CD14-positive monocyte (primary cell): ENCODE results near the gene DPCD. TPM values are rescaled to one million over a fixed set of nuclear protein-coding genes. Genes with fewer than 3 reads are reported as not detected.

Experiments
- DNase-seq, 3 donors: peaks; one replicate each; pipeline ENCODE4 v3.0.0-alpha.2; 2011 to 2022
- H2AFZ ChIP-seq: 2 replicates; pipeline ENCODE4 v1.6.0; 2012; ENCODE audit warnings: mild to moderate bottlenecking, low read depth, low read length, inconsistent platforms; ENCODE audit not compliant: insufficient read depth, poor library complexity, severe bottlenecking
- H3K27ac ChIP-seq, 2 donors: 1 replicate in 1 of 2; 2 replicates in 1 of 2; pipeline ENCODE4 v1.5.1; 2012 to 2013; ENCODE audit warnings: low read length in 2 of 2, control low read depth in 1 of 2, inconsistent platforms in 1 of 2, low read depth in 1 of 2, mild to moderate bottlenecking in 1 of 2
- H3K27me3 ChIP-seq, 2 donors: one replicate each; pipeline versions ENCODE4 v1.6.0 to v1.6.1; 2011 to 2013; ENCODE audit warnings: low read length in 2 of 2; ENCODE audit not compliant: control insufficient read depth in 2 of 2, insufficient read depth in 2 of 2
- H3K36me3 ChIP-seq, 2 donors: replicated peaks in 1 of 2; 1 replicate in 1 of 2; 2 replicates in 1 of 2; pipeline versions ENCODE4 v1.5.1 to v1.6.1; 2012 to 2013; ENCODE audit warnings: low read length in 2 of 2, control low read depth in 1 of 2, inconsistent platforms in 1 of 2, mild to moderate bottlenecking in 1 of 2; ENCODE audit not compliant: insufficient read depth in 2 of 2, control insufficient read depth in 1 of 2
- H3K4me1 ChIP-seq, 2 donors: 1 replicate in 1 of 2; 2 replicates in 1 of 2; pipeline versions ENCODE4 v1.5.1 to v1.6.1; 2012 to 2013; ENCODE audit warnings: low read length in 2 of 2, control low read depth in 1 of 2, inconsistent platforms in 1 of 2, mild to moderate bottlenecking in 1 of 2, moderate library complexity in 1 of 2; ENCODE audit not compliant: insufficient read depth in 2 of 2, control insufficient read depth in 1 of 2
- H3K4me2 ChIP-seq: replicated peaks from 2 replicates; pipeline ENCODE3; 2012; ENCODE audit warnings: low read length, moderate library complexity, mild to moderate bottlenecking; ENCODE audit not compliant: poor library complexity, severe bottlenecking; ENCODE audit errors: extremely low read depth
- H3K4me3 ChIP-seq, 3 experiments: fragments of 200-600 bp in 1 of 3; sonication (generic) in 1 of 3; replicated peaks in 1 of 3; 1 replicate in 2 of 3; 2 replicates in 1 of 3; pipeline ENCODE4 v1.5.1; 2011 to 2013; ENCODE audit warnings: low read length in 3 of 3, mild to moderate bottlenecking in 3 of 3, control low read depth in 2 of 3, low read depth in 2 of 3, inconsistent platforms in 1 of 3, moderate library complexity in 1 of 3
- H3K79me2 ChIP-seq: 2 replicates; pipeline ENCODE4 v1.6.0; 2012; ENCODE audit warnings: mild to moderate bottlenecking, control low read depth, inconsistent platforms, low read length, moderate library complexity; ENCODE audit not compliant: insufficient read depth
- H3K9ac ChIP-seq: 2 replicates; pipeline ENCODE4 v1.6.0; 2017; ENCODE audit warnings: low read length, mild to moderate bottlenecking; ENCODE audit not compliant: insufficient read depth, poor library complexity, severe bottlenecking
- H3K9me3 ChIP-seq, 2 donors: replicated peaks in 1 of 2; 1 replicate in 1 of 2; 2 replicates in 1 of 2; pipeline versions ENCODE4 v1.5.1 to v1.6.1; 2012 to 2013; ENCODE audit warnings: low read length in 2 of 2, control low read depth in 1 of 2; ENCODE audit not compliant: control insufficient read depth in 1 of 2, insufficient read depth in 1 of 2
- H4K20me1 ChIP-seq: 2 replicates; pipeline ENCODE4 v1.6.0; 2012; ENCODE audit warnings: mild to moderate bottlenecking, low read length, control low read depth, moderate library complexity; ENCODE audit not compliant: insufficient read depth
- H3K27ac Mint-ChIP-seq, 7 donors: one replicate each; pipeline ENCODE4 v1.8.0; 2020; ENCODE audit warnings: mild to moderate bottlenecking in 7 of 7, mixed read lengths in 7 of 7, moderate library complexity in 6 of 7, inconsistent platforms in 2 of 7
- H3K27me3 Mint-ChIP-seq, 3 donors: one replicate each; pipeline ENCODE4 v1.8.0; 2021 to 2022; ENCODE audit warnings: low read depth in 3 of 3, mild to moderate bottlenecking in 3 of 3, mixed read lengths in 3 of 3, moderate library complexity in 3 of 3, inconsistent platforms in 1 of 3
- H3K36me3 Mint-ChIP-seq, 2 donors: one replicate each; pipeline ENCODE4 v1.8.0; 2020; ENCODE audit warnings: mixed read lengths in 2 of 2, inconsistent platforms in 1 of 2, mild to moderate bottlenecking in 1 of 2
- H3K4me1 Mint-ChIP-seq: one replicate; pipeline ENCODE4 v1.8.0; 2020; ENCODE audit warnings: mild to moderate bottlenecking, mixed read lengths
- H3K4me3 Mint-ChIP-seq, 2 donors: one replicate each; pipeline ENCODE4 v1.8.0; 2020; ENCODE audit warnings: mild to moderate bottlenecking in 2 of 2, mixed read lengths in 2 of 2, moderate library complexity in 1 of 2
- H3K9me3 Mint-ChIP-seq, 7 donors: one replicate each; pipeline ENCODE4 v1.8.0; 2020 to 2022; ENCODE audit warnings: mixed read lengths in 7 of 7, mild to moderate bottlenecking in 6 of 7, moderate library complexity in 6 of 7, inconsistent platforms in 2 of 7
- WGBS: methylation state at CpG from one replicate; pipeline ENCODE4 v1.1.5; 2013; ENCODE audit warnings: missing lambda C conversion rate; ENCODE audit not compliant: insufficient coverage; 5-methylcytosine and 5-hydroxymethylcytosine counted together
- intact Hi-C, 2 donors: fragments of 100-400 bp; cut with micrococcal nuclease; formaldehyde crosslinking; loops; one replicate each; pipeline versions ENCODE4 v1.15.0 to v1.15.1; 2023
- polyA plus RNA-seq, 3 donors: library from polyadenylated mRNA; depleted of rRNA in 1 of 3; unstranded in 2 of 3; stranded (reverse) in 1 of 3; fragments of 300-500 nt in 2 of 3; fragments of >200 nt in 1 of 3; fragmentation: Illumina TruSeq in 2 of 3; gene quantifications; 1 replicate in 2 of 3; 2 replicates in 1 of 3; pipeline ENCODE4 v1.2.3, GENCODE V29; 2012 to 2021
- TF ChIP-seq, protein P1 (sequence below): fragments of 200-600 bp; IDR thresholded peaks from one replicate; pipeline ENCODE4 v1.8.0; 2022; ENCODE audit warnings: antibody characterized with exemption, mild to moderate bottlenecking

The DPCD gene
- polyA plus RNA-seq, 3 donors = 8.6 to 17.0 (median 9.0) TPM

DNA sequence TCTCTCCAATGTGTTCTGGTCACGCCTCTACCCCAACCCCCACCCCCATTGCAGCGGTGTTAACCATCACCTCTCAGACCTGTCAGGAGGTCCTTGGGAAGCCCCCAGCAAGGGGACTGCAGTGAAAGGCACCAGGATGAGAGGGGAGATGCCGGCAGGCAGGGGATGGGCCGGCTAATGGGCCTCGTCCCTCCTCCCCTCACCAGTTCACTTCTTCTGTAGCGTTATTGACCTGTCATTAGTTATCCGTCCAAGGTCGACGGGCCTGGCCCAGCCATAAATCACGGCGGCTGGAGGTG lies 18.8 kb upstream of the DPCD start:
- 5% methylated on average over 8 of the region's 11 CpGs for WGBS
- TF ChIP-seq, protein P1, sequence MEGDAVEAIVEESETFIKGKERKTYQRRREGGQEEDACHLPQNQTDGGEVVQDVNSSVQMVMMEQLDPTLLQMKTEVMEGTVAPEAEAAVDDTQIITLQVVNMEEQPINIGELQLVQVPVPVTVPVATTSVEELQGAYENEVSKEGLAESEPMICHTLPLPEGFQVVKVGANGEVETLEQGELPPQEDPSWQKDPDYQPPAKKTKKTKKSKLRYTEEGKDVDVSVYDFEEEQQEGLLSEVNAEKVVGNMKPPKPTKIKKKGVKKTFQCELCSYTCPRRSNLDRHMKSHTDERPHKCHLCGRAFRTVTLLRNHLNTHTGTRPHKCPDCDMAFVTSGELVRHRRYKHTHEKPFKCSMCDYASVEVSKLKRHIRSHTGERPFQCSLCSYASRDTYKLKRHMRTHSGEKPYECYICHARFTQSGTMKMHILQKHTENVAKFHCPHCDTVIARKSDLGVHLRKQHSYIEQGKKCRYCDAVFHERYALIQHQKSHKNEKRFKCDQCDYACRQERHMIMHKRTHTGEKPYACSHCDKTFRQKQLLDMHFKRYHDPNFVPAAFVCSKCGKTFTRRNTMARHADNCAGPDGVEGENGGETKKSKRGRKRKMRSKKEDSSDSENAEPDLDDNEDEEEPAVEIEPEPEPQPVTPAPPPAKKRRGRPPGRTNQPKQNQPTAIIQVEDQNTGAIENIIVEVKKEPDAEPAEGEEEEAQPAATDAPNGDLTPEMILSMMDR = no peak
- Histone ChIP-seq H3K4me2 (peak overlapping the region; percentile 99), H3K79me2 (no peaks in the 10 kb centered on the region), H3K27ac (no peak overlapping the region), H3K27me3 (peaks cover 38 to 51% of the 10 kb centered on the region in 2 donors), H3K9me3 (peaks cover 10 to 11% of the 10 kb centered on the region in 2 donors), H3K9ac (peak overlapping the region; percentile 73), H2AFZ (peak overlapping the region; percentile 99), H3K4me3 (peak overlapping the region in 1 of 3 experiments; percentile 96), H4K20me1 (no peaks in the 10 kb centered on the region), H3K36me3 (no peaks in the 10 kb centered on the region), H3K4me1 (peaks cover 17 to 25% of the 10 kb centered on the region in 2 donors)
- Mint-ChIP-seq H3K27me3 (peaks cover 54 to 60% (median 56%) of the 10 kb centered on the region in 3 donors), H3K4me1 (peaks cover 22% of the 10 kb centered on the region), H3K27ac (no peak overlapping the region), H3K4me3 (peak overlapping the region; percentile 86 to 91), H3K36me3 (peaks cover 2 to 5% of the 10 kb centered on the region in 2 donors), H3K9me3 (peaks cover 0 to 13% (median 6%) of the 10 kb centered on the region in 7 donors)
- intact Hi-C loops = loop anchor here in 1 of 2 donors (10.0 kb wide), 1 partner anchor 294 kb away; no protein-coding TSS in a partner anchor
- no peak for DNase-seq

DNA sequence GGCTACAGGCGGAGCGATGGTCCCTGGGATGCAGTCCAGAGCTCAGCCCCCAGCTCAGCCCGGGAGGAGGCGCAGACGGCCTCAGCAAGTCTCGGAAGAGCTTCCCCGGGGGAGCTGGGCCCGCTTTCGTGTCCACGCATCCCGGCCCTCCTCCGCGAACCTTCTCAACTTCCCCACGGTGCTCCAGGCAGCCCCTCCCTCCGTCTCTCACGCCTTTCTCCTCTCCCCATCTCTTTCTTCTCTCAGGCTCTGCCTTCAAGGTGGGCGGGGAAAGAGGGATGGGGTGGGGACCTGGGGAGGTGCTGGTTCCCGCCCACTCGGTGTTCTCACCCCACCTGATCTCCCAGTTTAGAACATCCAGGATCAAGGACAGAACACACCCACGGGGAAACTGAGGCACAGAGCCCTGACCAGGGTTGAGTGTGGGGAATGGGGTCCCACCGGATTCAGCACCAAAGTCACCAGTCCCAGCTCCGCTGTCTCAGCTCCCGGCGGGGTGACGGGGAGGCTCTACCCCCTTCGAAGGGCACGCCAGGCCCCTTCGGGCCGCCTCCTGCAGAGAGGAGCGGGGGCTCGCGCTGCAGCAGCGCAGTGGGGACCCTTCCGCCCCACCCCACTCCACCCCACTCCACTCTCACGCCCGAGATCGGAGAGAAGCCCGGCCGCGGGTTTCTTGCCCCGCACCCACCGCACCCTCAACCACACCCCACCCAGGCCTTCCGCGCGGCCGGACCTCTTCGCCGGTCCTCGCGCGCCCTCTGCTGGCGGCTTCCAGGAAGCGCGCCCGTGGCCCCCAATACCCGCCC lies 18.3 kb upstream of the DPCD start:
- Mint-ChIP-seq H3K4me1 (peaks cover 22% of the 10 kb centered on the region), H3K27me3 (peaks cover 51 to 55% (median 53%) of the 10 kb centered on the region in 3 donors), H3K27ac (no peak overlapping the region), H3K36me3 (peaks cover 2 to 5% of the 10 kb centered on the region in 2 donors), H3K4me3 (peak overlapping the region; percentile 86 to 91), H3K9me3 (peaks cover 0 to 13% (median 6%) of the 10 kb centered on the region in 7 donors)
- no peaks in the 10 kb centered on the region for H3K79me2 ChIP-seq
- intact Hi-C loops = loop anchor here (5.0 to 10.0 kb wide), 3 partner anchors 295 to 358 kb away; no protein-coding TSS in a partner anchor
- H3K4me2 ChIP-seq = peak overlapping the region; percentile 99
- peaks cover 38 to 51% of the 10 kb centered on the region in 2 donors for H3K27me3 ChIP-seq
- H3K27ac ChIP-seq = no peak overlapping the region
- WGBS = 3% methylated on average over 40 of the region's 56 CpGs
- H3K9ac ChIP-seq = peak overlapping the region; percentile 73
- TF ChIP-seq, protein P1 = peak; percentile 95
- no peaks in the 10 kb centered on the region for H3K36me3 ChIP-seq
- no peaks in the 10 kb centered on the region for H4K20me1 ChIP-seq
- H2AFZ ChIP-seq = peak overlapping the region; percentile 99
- H3K9me3 ChIP-seq = peaks cover 10 to 11% of the 10 kb centered on the region in 2 donors
- DNase-seq = peak; percentile 63 to 74 (median 66)
- H3K4me3 ChIP-seq = peak overlapping the region; percentile 67 to 96 (median 78)
- peaks cover 17 to 25% of the 10 kb centered on the region in 2 donors for H3K4me1 ChIP-seq
